AG04450 (cell line): Measurements from ENCODE around the gene CCDC169. TPM values are rescaled to one million over a fixed set of nuclear protein-coding genes. Genes with fewer than 3 reads are reported as not detected.

Source experiments
- CTCF ChIA-PET: fragments of 300-600, 350-600 bp; formaldehyde crosslinking; extraction: SDS; loops from one replicate; lab custom pipeline; 2022; ENCODE audit warnings: antibody characterized with exemption, inconsistent platforms; lab: Charles Lee
- POLR2A ChIA-PET: fragments of 350-600 bp; formaldehyde crosslinking; extraction: SDS; loops from one replicate; lab custom pipeline; 2021; ENCODE audit warnings: antibody characterized with exemption, inconsistent platforms; lab: Yijun Ruan, JAX
- DNase-seq: peaks from one replicate; pipeline ENCODE4 v3.0.0-alpha.2; 2011; ENCODE audit warnings: low read depth, low spot score
- H3K27ac ChIP-seq: one replicate; pipeline ENCODE4 v1.5.1; 2012; ENCODE audit warnings: low read depth, low read length, control low read depth
- H3K27me3 ChIP-seq: one replicate; pipeline ENCODE4 v1.6.0; 2012; ENCODE audit warnings: low read length; ENCODE audit not compliant: control insufficient read depth, insufficient read depth
- H3K4me3 ChIP-seq: 2 replicates; pipeline ENCODE4 v1.5.1; 2011; ENCODE audit warnings: mild to moderate bottlenecking, low read depth, low read length, control low read depth
- H3K9me3 ChIP-seq: 2 replicates; pipeline ENCODE4 v1.5.1; 2012; ENCODE audit warnings: low read length; ENCODE audit not compliant: control insufficient read depth, insufficient read depth
- CTCF ChIP-seq: IDR thresholded peaks from 2 replicates; pipeline ENCODE4 v1.5.1; 2011; ENCODE audit warnings: low read depth, low read length, control low read depth, inconsistent platforms
- polyA minus RNA-seq: library from RNA; depleted of rRNA, polyadenylated mRNA; stranded (reverse); fragments of >200 nt; gene quantifications from 2 replicates; pipeline ENCODE4 v1.2.3, GENCODE V29; 2011; rRNA and poly(A)+ RNA removed
- polyA plus RNA-seq: library from polyadenylated mRNA; depleted of rRNA; stranded (reverse); fragments of >200 nt; gene quantifications from 2 replicates; pipeline ENCODE4 v1.2.3, GENCODE V29; 2011; rRNA removed

The CCDC169 gene
- 1.3 and 2.2 TPM in 2 replicates for polyA plus RNA-seq
- polyA minus RNA-seq, result 1.1 and 2.4 TPM in 2 replicates

- CTCF ChIA-PET, result interaction anchor here (1.9 to 3.6 kb wide), 2 partner anchors 14 to 49 kb away, joined by 7 to 15 read pairs; no protein-coding TSS in a partner anchor
- Histone ChIP-seq H3K9me3 (no peaks in the 10 kb centered on the region), H3K27me3 (no peaks in the 10 kb centered on the region), H3K27ac (peak within 1 kb of the TSS; percentile 59), H3K4me3 (peak within 1 kb of the TSS; percentile 74)
- no peak for TF ChIP-seq CTCF
- POLR2A ChIA-PET, result interaction anchor here (0.8 to 1.2 kb wide), 2 partner anchors 48 to 318 kb away, joined by 3 read pairs; partner anchors contain the start of gene SPART
- DNase-seq, result peak; percentile 10
These were observed at the start of gene CCDC169 for GRCh38 chr13:36297366-36298338. TSS of gene CCDC169 (minus strand) at chr13:36297814. CDS start at chr13:36297719, 95 bp downstream.

DNA sequence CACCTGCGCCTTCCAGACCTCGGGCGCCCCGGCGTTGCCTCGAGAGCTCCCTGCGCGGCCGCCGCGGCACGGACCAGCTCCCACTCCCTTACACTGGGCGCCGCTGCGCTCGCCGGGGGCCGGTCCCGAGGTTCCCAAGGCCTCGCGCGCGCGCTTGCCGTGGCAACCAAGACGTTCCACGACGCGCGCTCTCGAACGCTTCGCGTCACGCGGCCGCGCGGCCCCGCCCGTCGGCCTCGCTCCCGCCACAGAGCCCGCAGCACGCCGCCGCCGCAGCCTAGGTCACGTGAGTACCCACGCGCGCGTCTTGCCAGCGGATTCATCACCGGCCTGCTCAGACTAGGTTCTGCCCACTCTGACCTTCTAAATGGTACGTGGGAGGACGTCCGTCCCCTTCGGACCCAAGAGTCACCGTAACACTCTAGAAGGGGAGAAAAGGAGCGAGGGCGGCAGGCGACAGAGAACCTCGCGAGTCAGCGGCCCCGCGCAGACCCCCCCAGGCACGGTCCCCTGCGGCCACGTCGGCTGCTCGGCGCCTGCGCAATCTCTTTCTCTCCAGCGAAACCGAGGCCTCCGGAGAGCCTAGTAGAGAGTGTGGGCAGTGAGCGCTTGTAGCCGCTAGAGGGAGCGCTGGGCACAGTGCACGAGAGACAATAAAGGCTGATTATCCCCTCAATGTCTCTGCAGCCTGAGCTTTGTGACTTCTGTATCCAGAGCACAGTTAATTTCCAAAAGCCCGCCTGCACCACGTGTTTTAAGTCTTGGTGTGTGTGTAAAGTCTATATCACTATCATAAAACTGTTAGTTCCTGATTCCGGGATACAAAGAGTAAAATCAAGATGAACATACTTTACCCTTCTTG, 48.8 kb upstream of the CCDC169 start, which contains the start of gene SPART:
Gene SPART (minus strand): TSS at position 173 of the 862 bp plus-strand sequence. CDS start 10,564 bp downstream, outside the sequence.
- Histone ChIP-seq H3K27me3 (no peaks in the 10 kb centered on the region), H3K27ac (peak within 1 kb of the TSS; percentile 100), H3K4me3 (peak within 1 kb of the TSS; percentile 83), H3K9me3 (no peaks in the 10 kb centered on the region)
- peak; percentile 98 for TF ChIP-seq CTCF
- ChIA-PET POLR2A (interaction anchor here (0.8 to 1.2 kb wide), 4 partner anchors 12 to 50 kb away, joined by 3 to 4 read pairs (median 3); no protein-coding TSS in a partner anchor), CTCF (interaction anchor here (0.5 to 4.1 kb wide), 38 partner anchors 9 to 653 kb away, joined by 3 to 53 read pairs (median 5); partner anchors contain the start of gene ALG5)
- peak; percentile 78 for DNase-seq

DNA sequence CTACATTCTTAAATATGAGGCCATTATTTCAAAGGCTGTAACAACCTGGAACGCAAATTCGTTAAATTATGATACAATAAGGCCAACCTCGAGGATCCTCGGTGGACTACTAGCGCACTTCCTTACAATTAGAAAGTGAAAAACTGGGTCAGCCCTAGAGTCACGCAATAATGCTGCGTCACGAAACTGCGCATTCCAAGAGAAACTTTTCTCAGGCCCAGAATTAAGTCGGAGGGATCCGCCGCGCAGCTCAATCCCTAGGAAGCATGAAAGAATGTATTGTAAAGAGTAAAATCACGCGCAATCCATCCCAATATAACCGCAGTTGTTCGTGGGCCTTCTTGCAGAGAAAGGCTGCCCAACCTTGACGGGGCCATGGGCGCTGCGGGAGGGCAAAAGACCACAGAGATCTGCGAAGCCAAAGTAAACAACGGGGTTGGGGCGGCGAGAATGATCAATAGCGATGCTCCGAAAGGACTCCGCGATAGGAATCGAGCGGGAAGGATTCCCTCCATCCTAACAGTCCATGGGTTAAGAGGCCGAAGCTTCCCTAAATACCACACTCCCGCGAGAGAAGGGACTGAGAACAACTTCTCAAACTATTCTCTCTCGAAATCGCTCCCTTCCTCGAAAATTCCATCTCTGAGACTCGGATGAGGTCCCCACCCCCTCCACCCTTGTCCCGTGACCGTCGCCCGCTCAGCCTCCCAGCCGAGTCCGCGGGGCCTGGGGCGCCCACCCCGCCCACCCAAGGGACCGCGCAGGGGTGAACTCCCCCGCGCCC, 48.0 kb upstream of the CCDC169 start:
- H3K27ac ChIP-seq, result peak overlapping the region; percentile 100
- CTCF ChIA-PET, result interaction anchor here (0.5 to 4.1 kb wide), 6 partner anchors 14 to 654 kb away, joined by 3 to 53 read pairs (median 17); partner anchors contain the start of gene ALG5

More for the DNA sequence above, 48.0 kb upstream of the CCDC169 start:
- Histone ChIP-seq H3K9me3 (no peaks in the 10 kb centered on the region), H3K27me3 (no peaks in the 10 kb centered on the region), H3K4me3 (peak overlapping the region; percentile 83)
- no peak for TF ChIP-seq CTCF
- DNase-seq, result peak; percentile 54
- POLR2A ChIA-PET, result interaction anchor here (0.6 to 1.2 kb wide), 3 partner anchors 46 to 48 kb away, joined by 3 to 4 read pairs (median 3); no protein-coding TSS in a partner anchor
